GM15510 (cell line): Measurements from ENCODE around the gene HSD3B1.

Experiments
- POLR2A ChIP-seq: IDR thresholded peaks from 3 replicates; pipeline ENCODE4 v1.6.1; 2011; ENCODE audit warnings: borderline replicate concordance; ENCODE audit not compliant: insufficient read length; ENCODE audit errors: extremely low read depth

HSD3B1 gene

GRCh38 chr1:119506941-119507340 is at the start of gene HSD3B1:
HSD3B1 (plus strand) TSS chr1:119507210; CDS start chr1:119507477, 267 bp downstream.
- no peak for TF ChIP-seq POLR2A

GRCh38 chr1:119462964-119463363 is 44.0 kb upstream of the HSD3B1 start:
- no peak for TF ChIP-seq POLR2A

- no peak for TF ChIP-seq POLR2A
These were observed 43.4 kb upstream of the HSD3B1 start for GRCh38 chr1:119463569-119463968.

GRCh38 chr1:119466445-119466844 is 40.6 kb upstream of the HSD3B1 start:
- TF ChIP-seq POLR2A = no peak

GRCh38 chr1:119467219-119467618 is 39.8 kb upstream of the HSD3B1 start:
- TF ChIP-seq POLR2A = no peak

- no peak for TF ChIP-seq POLR2A
These were observed 38.9 kb upstream of the HSD3B1 start for GRCh38 chr1:119467857-119468668.

- TF ChIP-seq POLR2A = no peak
These were observed 37.3 kb upstream of the HSD3B1 start for GRCh38 chr1:119469741-119470140.

- no peak for TF ChIP-seq POLR2A
These were observed 36.6 kb upstream of the HSD3B1 start for GRCh38 chr1:119470377-119470776.

GRCh38 chr1:119470958-119471357 is 36.1 kb upstream of the HSD3B1 start:
- no peak for TF ChIP-seq POLR2A

GRCh38 chr1:119471566-119471965 is 35.4 kb upstream of the HSD3B1 start:
- no peak for TF ChIP-seq POLR2A

- no peak for TF ChIP-seq POLR2A
These were observed 34.8 kb upstream of the HSD3B1 start for GRCh38 chr1:119472080-119472818.

GRCh38 chr1:119472819-119473175 is 34.2 kb upstream of the HSD3B1 start:
- no peak for TF ChIP-seq POLR2A

- TF ChIP-seq POLR2A = no peak
These were observed 31.1 kb upstream of the HSD3B1 start for GRCh38 chr1:119475866-119476439.

GRCh38 chr1:119477710-119478109 is 29.3 kb upstream of the HSD3B1 start:
- no peak for TF ChIP-seq POLR2A

GRCh38 chr1:119480175-119480574 is 26.8 kb upstream of the HSD3B1 start:
- no peak for TF ChIP-seq POLR2A

GRCh38 chr1:119481951-119482350 is 25.1 kb upstream of the HSD3B1 start:
- no peak for TF ChIP-seq POLR2A

GRCh38 chr1:119482517-119483425 is 24.2 kb upstream of the HSD3B1 start:
- no peak for TF ChIP-seq POLR2A
